NCI-H526 treated with DMSO at 0.1 percent for 48 hours (cell line): Measurements from ENCODE around the gene GRWD1.

Experiments
- DNase-seq: peaks from one replicate; lab custom pipeline; 2025; lab: John Stamatoyannopoulos, UW

GRWD1 gene

GRCh38 chr19:48445606-48446481, at the start of gene GRWD1:
Gene GRWD1 (plus strand): TSS chr19:48445983. CDS start chr19:48446006, 23 bp downstream.
- peak; percentile 96 for DNase-seq

DNA sequence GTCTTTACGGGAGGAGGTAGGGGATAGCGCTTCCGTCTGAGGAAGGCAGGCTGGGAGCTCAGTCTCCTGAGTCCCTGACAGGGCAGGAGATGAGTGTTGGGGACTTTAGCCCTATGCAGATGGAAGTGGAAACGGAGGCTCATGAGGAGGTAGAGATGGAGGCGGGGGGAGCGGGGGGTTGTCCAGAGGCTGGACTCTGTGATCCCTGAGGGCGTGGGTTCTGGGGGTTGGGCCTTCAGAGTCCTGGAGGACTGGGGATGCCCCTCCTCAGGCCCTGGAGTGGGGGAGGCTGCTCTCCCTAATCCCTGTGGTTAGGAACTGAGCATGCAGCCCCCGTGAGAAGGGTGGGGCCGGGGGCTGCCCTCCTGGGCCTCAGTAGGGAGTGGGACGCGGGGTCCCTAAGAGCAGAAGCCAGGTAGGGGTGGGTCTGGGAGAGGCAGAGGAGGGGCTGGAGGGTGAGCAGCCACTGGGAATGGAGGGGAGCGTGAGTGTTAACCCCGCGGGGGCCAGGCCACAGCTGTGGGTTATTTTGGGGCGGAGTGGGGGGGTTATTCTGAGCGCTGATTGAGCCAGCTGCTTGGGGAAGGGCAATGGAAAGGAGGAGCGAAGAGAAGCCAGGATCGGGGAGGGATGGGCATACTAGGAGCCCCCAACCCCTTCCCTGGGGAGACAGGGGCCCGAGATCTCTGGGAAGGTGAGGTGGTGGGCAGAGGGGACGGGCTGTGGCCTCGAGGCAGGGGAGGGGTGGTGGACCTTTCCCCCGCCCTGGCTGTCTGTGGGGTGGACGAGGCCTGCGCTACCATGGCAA, 49.6 kb upstream of the GRWD1 start:
- DNase-seq: no peak

- no peak for DNase-seq
Observed at GRCh38 chr19:48396824-48397176, 49.0 kb upstream of the GRWD1 start.

GRCh38 chr19:48397263-48398101, 48.3 kb upstream of the GRWD1 start:
- no peak for DNase-seq

GRCh38 chr19:48398102-48398374, 47.7 kb upstream of the GRWD1 start:
- no peak for DNase-seq

DNA sequence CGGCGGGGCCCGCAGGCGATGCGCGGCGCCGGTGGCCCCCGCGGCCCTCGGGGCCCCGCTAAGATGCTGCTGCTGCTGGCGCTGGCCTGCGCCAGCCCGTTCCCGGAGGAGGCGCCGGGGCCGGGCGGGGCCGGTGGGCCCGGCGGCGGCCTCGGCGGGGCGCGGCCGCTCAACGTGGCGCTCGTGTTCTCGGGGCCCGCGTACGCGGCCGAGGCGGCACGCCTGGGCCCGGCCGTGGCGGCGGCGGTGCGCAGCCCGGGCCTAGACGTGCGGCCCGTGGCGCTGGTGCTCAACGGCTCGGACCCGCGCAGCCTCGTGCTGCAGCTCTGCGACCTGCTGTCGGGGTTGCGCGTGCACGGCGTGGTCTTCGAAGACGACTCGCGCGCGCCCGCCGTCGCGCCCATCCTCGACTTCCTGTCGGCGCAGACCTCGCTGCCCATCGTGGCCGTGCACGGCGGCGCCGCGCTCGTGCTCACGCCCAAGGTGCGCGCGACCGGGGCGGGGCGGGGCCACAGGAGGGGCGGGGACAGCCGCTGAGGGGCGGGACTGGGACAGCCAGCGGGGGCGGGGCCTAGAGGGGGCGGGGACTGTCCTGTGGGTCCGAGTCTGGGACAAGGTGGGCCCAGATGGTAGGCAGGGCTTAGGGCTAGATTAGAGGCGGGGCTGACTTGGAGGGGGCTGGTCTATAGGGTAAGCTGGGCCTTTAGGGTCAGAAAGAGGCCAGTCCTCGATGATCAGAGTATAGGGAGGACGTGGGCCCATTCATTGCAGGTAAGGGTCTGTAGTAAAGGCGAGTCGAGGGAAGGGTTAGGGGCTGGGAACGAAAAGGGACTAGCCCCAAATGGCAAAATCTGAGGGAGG, 47.2 kb upstream of the GRWD1 start:
- peak; percentile 51 for DNase-seq

GRCh38 chr19:48400018-48400742, 45.6 kb upstream of the GRWD1 start:
- DNase-seq: peak; percentile 71

DNA sequence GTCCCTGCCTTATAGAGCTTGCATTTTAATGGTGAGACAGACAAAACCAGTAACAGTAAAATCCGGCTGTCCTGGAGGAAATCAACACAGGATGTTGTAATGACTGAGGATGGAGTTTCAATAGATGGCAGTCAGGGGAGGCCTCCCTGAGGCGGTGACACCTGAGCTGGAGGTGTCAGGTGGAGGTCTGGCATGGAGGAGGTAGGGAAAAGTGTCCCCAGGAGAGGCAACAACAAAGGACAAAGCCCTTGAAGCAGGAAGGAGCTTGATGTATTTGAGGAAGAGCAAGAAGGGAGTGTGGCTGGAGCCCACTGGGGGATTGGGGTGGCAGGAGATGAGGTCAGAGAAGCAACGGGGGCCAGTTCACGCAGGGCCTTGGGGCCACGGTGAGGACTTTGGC, 44.5 kb upstream of the GRWD1 start:
- DNase-seq: no peak

DNA sequence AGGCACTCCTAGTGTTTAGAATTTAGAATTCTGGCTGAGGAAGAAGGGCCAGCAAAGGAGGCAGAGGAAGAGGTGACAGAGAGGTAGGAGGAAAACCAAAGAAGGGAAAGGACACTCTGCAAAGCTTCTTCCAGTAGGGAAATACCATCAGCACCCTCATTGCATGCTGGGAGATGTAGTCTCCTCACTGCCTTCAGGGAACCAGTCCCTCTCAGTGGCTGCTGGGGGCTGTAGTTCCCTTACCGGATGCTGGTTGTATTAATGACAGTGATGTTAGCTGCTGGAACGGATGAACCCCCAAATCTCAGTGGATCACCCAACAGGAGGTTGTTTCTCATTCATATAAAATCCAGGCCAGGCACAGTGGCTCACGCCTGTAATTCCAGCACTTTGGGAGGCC, 42.2 kb upstream of the GRWD1 start:
- DNase-seq: peak; percentile 41

- no peak for DNase-seq
Observed at GRCh38 chr19:48405010-48405659, 40.6 kb upstream of the GRWD1 start.

DNA sequence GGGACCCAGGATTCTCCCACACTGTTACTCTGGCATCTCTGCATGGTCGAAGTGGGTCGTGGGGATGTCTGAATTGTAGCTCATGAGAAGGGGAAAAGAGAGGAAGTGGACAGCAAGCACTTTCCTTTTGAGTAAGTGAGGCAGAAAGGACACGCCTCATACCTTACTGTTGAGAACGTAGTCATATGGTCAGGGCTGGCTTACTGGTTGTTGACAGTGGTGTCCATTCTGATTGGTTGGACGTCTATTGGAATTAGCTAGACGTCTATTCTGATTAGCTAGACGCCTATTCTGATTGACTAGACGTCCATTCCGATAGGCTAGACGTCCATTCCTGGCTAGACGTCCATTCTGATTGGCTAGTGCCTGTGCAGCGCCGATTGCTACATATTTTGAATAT, 39.9 kb upstream of the GRWD1 start:
- no peak for DNase-seq

DNA sequence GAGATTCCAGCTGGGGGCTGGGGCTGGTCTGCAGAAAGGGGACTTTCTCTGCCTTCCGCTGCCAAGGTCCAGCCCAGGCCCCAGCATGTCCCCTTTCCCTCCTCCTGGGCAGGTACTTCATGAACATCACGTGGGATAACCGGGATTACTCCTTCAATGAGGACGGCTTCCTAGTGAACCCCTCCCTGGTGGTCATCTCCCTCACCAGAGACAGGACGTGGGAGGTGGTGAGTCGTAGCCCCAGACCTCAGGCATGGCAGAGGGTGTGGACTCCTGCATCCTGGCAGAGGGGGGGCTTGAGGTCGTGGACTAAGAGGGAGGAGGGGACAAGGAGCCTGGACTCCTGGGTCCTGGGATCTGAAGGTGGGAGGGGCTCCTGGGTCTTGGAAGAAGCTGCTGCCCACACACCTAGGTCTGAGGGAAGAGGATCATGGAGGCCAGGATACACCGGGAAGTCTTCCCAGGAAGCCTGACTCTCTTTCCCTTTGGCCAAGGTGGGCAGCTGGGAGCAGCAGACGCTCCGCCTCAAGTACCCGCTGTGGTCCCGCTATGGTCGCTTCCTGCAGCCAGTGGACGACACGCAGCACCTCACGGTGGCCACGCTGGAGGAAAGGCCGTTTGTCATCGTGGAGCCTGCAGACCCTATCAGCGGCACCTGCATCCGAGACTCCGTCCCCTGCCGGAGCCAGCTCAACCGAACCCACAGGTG, 31.8 kb upstream of the GRWD1 start:
- no peak for DNase-seq

DNA sequence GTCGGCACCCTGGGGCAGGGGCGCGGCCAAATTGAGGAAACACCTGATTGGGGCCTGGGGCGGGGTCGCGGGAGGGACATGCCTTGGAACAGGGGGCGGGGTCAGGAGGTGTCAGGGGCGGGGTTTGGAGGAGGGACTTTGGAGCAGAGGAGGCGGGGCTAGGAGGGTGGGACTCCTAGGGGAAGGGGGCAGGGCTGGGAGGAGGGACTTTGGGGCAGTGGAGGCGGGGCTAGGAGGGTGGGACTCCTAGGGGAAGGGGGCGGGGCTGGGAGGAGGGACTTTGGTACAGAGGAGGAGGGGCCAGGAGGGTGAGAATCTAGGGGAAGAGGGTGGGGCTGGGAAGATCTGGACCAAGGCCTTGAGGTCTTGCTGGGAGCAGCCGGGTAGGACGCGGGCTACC, 30.4 kb upstream of the GRWD1 start:
- peak; percentile 40 for DNase-seq

- no peak for DNase-seq
Observed at GRCh38 chr19:48415806-48416221, 30.0 kb upstream of the GRWD1 start.

DNA sequence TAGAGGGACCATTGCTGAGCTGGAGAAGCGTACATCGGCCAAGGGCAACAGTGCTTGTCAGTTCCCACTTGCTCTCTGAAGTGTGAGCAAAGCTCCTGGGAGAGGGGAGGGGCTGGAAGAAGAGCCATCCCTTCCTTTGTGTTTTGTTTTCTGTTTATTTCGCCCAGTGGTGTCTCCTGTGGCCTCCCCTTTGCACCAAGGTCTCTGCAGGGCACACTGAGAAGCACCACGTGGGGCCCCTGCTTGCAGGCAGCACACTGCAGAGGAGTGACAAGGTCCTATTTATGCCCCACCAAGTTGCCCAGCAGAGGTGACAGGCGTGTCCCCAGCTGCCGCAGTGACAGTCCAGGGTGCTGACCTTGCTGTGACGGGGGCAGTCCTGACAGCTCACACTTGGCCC, 28.4 kb upstream of the GRWD1 start:
- no peak for DNase-seq

GRCh38 chr19:48418317-48419064, 27.3 kb upstream of the GRWD1 start:
- DNase-seq: no peak

- DNase-seq: no peak
Observed at GRCh38 chr19:48419158-48419920, 26.4 kb upstream of the GRWD1 start.

DNA sequence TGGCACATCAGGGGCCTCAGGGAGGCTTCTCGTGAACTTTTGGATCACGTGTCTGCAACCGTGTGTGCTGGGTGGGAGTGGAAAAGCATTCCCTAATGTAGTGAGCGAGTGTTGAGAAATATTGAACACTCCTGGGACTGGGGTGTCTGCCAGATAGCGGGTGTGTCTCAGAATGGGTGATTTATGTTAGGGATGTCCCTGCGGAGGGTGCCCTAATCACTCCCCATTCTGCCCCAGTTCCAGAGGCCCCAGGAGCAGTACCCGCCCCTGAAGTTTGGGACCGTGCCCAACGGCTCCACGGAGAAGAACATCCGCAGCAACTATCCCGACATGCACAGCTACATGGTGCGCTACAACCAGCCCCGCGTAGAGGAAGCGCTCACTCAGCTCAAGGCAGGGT, 24.2 kb upstream of the GRWD1 start:
- DNase-seq: no peak
